OCI-LY3 (cell line): ENCODE results near the gene TFPI.

Source experiments
- H2AFZ ChIP-seq: fragments of 200-600, 300-600 bp; shearing (Covaris generic); 2 replicates; pipeline ENCODE4 v1.6.0; 2014; ENCODE audit warnings: antibody characterized with exemption, low read depth, low read length
- H3K27ac ChIP-seq: fragments of 200-600, 300-600 bp; sonication (generic); 2 replicates; pipeline ENCODE4 v1.5.1; 2014; ENCODE audit warnings: mild to moderate bottlenecking, low read length, moderate library complexity, mixed read lengths
- H3K27me3 ChIP-seq: fragments of 200-600, 300-600 bp; sonication (generic); 2 replicates; pipeline ENCODE4 v1.6.1; 2014; ENCODE audit warnings: low read depth, low read length, mixed read lengths
- H3K36me3 ChIP-seq: fragments of 200-600, 300-600 bp; sonication (generic); replicated peaks from 2 replicates; pipeline ENCODE3; 2014; ENCODE audit warnings: low read depth, low read length, mixed read lengths
- H3K4me1 ChIP-seq: fragments of 300-600, 200-600 bp; sonication (generic); 2 replicates; pipeline ENCODE4 v1.6.1; 2014; ENCODE audit warnings: low read length, mixed read lengths
- H3K4me2 ChIP-seq: fragments of 200-600, 300-600 bp; sonication (generic); 2 replicates; pipeline ENCODE4 v1.6.1; 2014; ENCODE audit warnings: low read length, mixed read lengths
- H3K4me3 ChIP-seq: fragments of 300-600, 200-600 bp; sonication (generic); 2 replicates; pipeline ENCODE4 v1.5.1; 2014; ENCODE audit warnings: antibody characterized with exemption, mild to moderate bottlenecking, low read length, moderate library complexity
- H3K79me2 ChIP-seq: fragments of 300-600, 200-600 bp; shearing (Covaris generic); 2 replicates; pipeline ENCODE4 v1.6.1; 2014; ENCODE audit warnings: mild to moderate bottlenecking, low read length, mixed read lengths
- H3K9ac ChIP-seq: fragments of 300-600, 200-600 bp; shearing (Covaris generic); 2 replicates; pipeline ENCODE4 v1.6.0; 2014; ENCODE audit warnings: mild to moderate bottlenecking, low read length, moderate library complexity
- H3K9me3 ChIP-seq: fragments of 200-600, 300-600 bp; shearing (Covaris generic); 2 replicates; pipeline ENCODE4 v1.6.1; 2014; ENCODE audit warnings: low read length, mixed read lengths; ENCODE audit not compliant: insufficient read depth
- H4K20me1 ChIP-seq: fragments of 200-600, 300-600 bp; sonication (generic); 2 replicates; pipeline ENCODE4 v1.6.1; 2016; ENCODE audit warnings: low read length, mixed read lengths; ENCODE audit not compliant: insufficient read depth
- EZH2phosphoT487 ChIP-seq: fragments of 200-600 bp; shearing (Covaris generic); IDR thresholded peaks from 2 replicates; pipeline ENCODE4 v1.6.1; 2018; ENCODE audit warnings: antibody characterized with exemption, mixed run types, low read depth
- TF ChIP-seq, protein P1 (sequence below): fragments of 200-600, 300-600 bp; sonication (generic); IDR thresholded peaks from 2 replicates; pipeline ENCODE4 v1.5.1; 2014; ENCODE audit warnings: antibody characterized with exemption, low read length, low read depth

TFPI gene

DNA sequence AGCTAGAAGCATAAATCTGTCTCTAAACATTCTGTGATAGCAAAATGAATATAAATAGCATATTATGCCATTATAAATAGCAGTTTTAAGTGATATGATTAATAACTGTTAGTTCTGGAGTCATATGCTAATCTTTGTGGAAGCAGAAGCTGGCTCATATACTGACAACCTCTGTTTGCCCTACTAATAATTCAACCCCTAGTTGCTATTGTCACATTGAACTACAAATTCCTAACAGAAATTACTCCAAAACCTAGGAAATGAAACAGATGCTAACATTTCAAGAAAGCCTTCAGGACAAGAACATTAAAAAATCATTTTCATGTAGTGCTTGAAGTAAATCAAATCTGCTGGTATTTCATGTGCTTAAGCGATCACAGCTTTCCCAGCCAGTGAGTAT, 134.4 kb downstream of the TFPI start:
- Histone ChIP-seq H3K4me3 (no peak overlapping the region), H4K20me1 (no peaks in the 10 kb centered on the region), H3K4me2 (no peak overlapping the region), H3K36me3 (no peaks in the 10 kb centered on the region), H3K4me1 (no peaks in the 10 kb centered on the region), H3K9me3 (no peaks in the 10 kb centered on the region), H3K27ac (no peak overlapping the region), H3K79me2 (no peaks in the 10 kb centered on the region), H3K9ac (no peak overlapping the region), H3K27me3 (no peaks in the 10 kb centered on the region), H2AFZ (no peak overlapping the region)
- TF ChIP-seq, protein P1, sequence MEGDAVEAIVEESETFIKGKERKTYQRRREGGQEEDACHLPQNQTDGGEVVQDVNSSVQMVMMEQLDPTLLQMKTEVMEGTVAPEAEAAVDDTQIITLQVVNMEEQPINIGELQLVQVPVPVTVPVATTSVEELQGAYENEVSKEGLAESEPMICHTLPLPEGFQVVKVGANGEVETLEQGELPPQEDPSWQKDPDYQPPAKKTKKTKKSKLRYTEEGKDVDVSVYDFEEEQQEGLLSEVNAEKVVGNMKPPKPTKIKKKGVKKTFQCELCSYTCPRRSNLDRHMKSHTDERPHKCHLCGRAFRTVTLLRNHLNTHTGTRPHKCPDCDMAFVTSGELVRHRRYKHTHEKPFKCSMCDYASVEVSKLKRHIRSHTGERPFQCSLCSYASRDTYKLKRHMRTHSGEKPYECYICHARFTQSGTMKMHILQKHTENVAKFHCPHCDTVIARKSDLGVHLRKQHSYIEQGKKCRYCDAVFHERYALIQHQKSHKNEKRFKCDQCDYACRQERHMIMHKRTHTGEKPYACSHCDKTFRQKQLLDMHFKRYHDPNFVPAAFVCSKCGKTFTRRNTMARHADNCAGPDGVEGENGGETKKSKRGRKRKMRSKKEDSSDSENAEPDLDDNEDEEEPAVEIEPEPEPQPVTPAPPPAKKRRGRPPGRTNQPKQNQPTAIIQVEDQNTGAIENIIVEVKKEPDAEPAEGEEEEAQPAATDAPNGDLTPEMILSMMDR = no peak
- no peak for TF ChIP-seq EZH2phosphoT487

DNA sequence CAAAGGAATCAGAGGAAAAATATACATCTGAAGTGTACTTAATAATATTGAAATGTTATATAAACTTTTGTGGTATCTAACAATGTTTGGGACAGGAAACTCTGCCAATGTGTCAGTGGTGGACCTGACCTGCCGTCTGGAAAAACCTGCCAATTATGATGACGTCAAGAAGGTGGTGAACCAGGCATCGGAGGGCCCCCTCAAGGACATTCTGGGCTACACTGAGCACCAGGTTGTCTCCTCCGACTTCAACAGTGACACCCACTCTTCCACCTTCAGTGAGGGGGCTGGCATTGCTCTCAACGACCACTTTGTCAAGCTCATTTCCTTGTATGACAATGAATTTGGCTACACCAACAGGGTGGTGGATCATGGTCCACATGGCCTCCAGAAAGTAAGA, 138.8 kb downstream of the TFPI start:
- Histone ChIP-seq H3K4me1 (no peaks in the 10 kb centered on the region), H3K36me3 (no peaks in the 10 kb centered on the region), H4K20me1 (no peaks in the 10 kb centered on the region), H3K4me3 (no peak overlapping the region), H3K9me3 (no peaks in the 10 kb centered on the region), H3K27me3 (no peaks in the 10 kb centered on the region), H3K79me2 (no peaks in the 10 kb centered on the region), H3K27ac (no peak overlapping the region), H3K9ac (no peak overlapping the region), H3K4me2 (no peak overlapping the region), H2AFZ (no peak overlapping the region)
- TF ChIP-seq EZH2phosphoT487 = no peak
- TF ChIP-seq, protein P1 = no peak
